HG02571 (cell line): ENCODE measurements around the gene TIMP2.
"Not testable (repeated sequence)": the region's sequence is repeated elsewhere in the genome, so short reads cannot be mapped to it uniquely, and the experiment has no call there.

Experiments used
- ATAC-seq: cut with Tn5 transposase; IDR thresholded peaks from one replicate; pipeline ENCODE4 v1.9.1; 2021; ENCODE audit warnings: mild to moderate bottlenecking, moderate library complexity; ENCODE audit not compliant: unreplicated experiment

TIMP2 gene

DNA sequence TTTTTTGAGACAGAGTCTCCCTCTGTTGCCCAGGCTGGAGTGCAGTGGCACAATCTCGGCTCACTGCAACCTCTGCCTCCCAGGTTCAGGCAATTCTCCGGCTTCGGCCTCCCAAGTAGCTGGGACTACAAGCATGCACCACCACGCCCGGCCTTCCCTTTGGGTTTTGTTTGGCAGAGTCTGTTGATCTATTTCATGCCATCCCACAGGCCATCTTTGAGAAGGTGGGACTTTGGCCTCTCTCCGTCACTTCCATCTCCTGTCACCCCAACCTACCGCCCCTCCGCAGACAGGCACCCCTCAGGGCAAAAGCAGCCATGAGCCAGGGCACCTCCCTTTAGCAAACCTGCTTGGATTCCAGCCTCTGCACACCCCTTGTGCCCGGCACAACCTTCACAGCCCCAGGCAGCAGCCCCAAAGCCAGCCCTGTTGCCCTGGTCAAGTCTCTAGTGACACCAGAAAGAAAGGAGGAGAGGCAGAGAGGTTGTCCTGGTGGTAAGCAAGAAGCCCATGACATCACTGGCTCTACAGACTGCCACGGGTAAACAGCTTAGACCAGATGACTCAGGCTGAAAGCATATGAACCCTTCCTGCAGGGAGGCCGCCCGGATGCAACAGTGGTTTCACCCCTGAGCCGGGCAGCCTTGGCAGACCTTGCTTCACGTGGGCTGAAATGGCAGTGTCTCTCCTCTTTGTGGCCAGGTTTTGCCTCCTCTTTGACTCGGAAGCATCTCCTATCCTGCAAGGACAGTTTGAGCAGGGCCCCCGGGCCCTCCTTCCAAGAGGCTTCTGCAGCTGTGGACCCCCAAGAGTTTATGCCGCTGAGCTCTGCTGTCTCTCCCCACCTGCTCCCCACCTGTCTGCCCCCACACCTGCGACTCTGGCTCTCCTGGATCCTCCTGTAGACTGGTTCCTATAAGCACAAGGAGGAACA is 8.1 kb upstream of the TIMP2 start:
- ATAC-seq, result no peak

DNA sequence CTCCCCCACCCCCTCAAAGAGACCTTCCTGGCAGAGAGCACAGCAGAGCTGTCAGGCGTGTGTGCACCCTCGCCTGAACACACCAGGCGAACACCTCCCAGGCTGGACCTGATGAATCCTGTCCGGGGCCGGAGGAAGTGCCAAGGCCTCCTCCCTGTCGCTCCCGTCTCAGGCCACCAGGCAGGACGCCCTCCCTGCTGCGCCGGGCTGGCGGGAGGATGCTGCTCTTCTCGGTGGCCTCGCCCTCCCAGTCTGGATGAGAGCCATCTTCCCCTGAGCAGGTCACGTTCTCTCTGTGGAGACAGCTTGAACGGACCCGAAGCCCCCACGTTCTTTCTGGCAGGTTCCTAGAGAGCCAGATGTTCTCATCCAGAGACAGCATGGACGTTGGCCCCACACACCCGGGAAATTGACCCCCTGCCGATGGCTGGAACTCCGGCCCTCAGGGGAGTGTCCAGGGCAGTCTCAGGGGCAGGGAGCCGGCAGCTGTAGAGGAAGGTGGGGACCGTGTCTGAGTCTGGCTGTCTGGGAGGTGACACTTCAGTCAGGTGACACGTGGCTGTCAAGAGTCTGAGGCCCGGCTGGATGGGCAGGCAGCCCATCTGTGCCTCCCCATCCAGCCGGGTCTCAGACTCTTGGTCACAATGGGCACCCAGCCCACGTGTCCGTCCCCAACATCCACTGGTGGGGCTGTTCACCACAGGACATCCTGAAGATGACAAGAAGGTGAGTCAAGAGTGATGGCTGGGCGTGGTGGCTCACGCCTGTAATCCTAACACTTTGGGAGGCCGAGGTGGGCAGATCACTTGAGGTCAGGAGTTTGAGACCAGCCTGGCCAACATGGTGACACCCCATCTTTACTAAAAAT is 5.0 kb upstream of the TIMP2 start:
- no peak for ATAC-seq

DNA sequence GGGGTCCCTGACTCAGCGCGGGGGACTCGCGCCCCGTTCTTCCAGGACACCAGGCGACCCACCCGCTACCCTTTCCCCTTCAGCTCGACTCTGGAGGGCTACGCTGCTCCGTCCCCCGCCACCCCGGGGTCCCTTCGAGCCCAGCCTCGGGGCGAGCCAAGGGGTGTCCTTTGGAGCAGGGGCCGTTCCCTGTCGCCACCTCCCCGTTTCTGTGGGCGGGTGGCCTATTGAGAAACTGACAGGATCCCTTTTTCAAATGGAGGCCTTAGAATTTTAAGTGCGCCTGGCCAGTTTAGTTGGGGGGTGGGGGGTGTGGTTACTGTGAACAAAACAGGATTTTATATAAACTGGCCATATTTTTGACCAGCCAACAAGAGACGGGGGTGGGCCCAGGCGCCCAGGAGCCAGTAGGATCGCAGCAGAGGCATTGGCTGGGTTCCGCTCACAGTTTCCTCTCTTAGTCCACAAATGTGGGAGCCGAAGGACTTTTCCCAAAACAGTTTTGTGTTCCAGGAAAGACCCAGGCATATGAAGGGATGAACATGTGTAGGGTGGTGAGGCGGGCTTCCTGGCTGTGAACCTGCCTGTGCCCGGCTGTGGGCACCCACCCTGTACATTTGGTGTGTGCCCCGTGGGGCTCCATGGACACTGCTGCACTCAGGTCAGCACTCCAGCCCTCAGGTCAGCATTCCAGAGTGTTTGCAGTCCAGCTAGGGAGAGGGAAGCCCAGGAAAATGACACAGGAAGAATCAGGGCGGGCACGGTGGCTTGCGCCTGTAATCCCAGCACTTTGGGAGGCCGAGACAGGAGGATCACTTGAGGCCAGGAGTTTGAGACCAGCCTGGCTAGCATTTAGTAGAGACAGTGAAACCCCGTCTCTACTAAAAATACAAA is 722 bp upstream of the TIMP2 start:
- no peak for ATAC-seq

- ATAC-seq, result no peak
Observed at GRCh38 chr17:78924481-78925151, 571 bp downstream of the TIMP2 start.

- ATAC-seq, result no peak
Observed at GRCh38 chr17:78923660-78924453, 1.3 kb downstream of the TIMP2 start.

GRCh38 chr17:78922816-78923498 is 2.2 kb downstream of the TIMP2 start:
- ATAC-seq, result no peak

GRCh38 chr17:78921437-78921971 is 3.7 kb downstream of the TIMP2 start:
- ATAC-seq, result no peak

DNA sequence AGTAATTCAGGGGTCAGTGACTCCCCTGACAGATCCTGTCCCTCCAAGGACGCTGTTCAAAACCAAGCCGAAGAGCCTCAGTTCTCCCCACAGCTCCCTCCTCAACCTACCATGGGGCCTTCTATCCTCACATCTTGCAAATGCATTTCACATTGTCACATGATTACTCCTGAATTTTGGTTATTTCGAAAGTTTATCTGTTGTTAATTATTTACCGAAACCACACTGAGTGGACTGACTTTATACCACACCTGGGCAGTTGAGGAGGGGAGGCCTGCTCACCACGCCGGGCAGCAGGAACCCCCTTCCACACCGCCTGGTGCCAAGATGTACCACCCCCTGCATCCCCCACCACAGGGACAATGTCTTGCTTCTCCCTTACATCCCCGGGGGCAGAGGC is 4.7 kb downstream of the TIMP2 start:
- no peak for ATAC-seq

DNA sequence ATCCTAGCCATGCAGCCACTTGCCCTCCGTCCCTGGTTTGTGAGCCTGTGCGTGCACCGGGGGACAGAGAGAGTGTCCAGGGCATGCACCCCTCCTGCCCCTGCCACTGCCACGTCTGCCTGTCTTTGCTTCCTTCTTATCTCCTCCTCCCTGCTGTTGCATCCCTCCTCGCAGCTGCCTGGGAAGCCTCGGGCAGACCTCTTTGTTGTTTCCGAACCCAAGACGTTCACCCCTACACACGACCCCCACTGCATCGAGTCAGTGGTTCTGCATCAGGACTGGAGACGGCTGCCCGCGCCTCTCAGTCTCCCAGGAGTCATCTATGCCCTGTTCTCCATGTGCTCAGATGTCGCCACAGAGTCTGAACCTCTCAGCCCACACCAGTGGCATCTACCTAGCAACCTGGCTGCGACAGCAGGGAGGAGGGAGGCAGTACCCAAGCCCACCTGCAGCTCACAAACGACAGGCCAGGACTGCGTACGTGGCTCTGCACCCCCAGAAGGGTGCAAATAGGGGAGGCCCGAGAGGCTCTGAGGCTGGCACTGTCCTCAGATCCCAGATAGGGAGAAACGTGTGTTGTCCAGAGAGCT is 5.2 kb downstream of the TIMP2 start:
- ATAC-seq, result no peak

DNA sequence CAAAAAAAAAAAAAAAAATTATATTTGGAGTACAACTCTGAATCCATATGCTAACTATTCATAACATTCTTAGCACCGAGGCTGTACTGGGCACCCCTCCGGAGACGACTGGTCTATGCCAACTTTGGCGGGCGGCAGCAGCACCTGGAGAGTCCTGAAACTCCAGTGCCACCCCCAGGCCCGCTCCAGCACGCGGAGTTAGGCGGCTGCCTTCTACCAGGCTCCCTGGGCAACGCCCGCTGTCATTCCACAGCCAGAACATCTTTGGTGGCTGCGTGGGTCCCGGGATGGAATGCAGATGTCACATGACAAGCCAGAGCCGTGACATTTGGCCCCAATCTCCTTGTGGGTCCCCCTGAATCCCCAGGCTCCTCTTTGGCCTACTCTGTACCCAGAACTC is 6.2 kb downstream of the TIMP2 start:
- no peak for ATAC-seq

DNA sequence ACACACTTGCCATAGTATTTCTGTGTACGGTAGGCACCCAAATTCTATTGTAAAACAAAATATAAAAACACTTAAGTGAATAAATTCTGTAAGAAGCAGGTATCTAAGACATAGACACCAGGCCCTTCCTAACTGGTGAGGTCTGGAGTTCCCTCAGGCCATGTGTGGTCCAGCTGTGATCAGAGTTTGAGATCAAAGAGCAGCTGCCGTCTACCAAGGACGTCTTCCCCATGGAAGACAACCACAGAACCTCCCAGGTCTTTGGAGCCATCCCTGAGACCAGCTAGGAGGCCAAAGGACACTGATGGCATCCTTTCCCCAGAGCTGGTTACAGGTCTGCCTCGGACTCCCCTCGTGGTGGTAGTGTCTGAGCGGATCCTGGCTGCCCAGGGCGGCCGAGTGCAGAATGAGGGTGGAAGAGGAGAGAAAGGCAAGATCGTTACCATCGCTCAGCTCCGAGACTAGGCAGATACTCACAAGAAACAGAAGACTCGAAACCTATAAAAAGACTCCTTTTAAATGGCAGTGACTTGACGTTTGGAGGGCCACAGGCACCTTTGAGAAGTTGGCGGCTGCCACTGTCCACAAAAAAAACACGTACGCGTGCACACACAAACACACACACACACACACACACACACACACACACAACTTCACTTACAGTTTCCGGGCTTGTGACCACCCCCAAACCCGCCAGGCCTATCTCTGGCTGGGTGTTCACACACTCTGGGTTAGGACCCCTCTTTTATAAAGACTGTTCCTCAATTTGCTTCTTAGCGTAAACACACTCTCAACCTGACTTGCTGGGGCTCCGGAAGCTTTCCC is 7.5 kb downstream of the TIMP2 start:
- no peak for ATAC-seq

- ATAC-seq, result no peak
Observed at GRCh38 chr17:78915872-78916632, 9.1 kb downstream of the TIMP2 start.

GRCh38 chr17:78913115-78913514 is 12.1 kb downstream of the TIMP2 start:
- no peak for ATAC-seq

DNA sequence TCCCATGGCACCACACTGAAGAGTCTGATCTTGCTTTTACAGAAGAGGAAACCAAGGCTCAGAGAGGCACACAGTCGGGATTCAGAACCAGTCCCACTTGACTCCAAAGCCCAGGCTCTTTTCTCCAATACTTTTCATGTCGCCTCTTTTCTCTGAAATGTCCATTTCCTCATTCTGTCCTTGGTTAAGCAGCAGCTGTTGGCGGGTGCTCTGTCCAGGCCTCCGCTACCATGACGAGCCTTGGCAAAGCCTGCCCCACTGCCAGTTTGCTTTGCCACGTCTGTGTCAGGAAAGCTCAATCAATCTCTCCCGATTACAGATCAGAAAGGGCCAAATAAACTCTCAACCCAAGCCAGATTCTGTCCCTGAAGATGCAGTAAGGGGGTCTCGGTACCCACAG is 13.1 kb downstream of the TIMP2 start:
- no peak for ATAC-seq

GRCh38 chr17:78911543-78911942 is 13.6 kb downstream of the TIMP2 start:
- not testable (repeated sequence) for ATAC-seq

DNA sequence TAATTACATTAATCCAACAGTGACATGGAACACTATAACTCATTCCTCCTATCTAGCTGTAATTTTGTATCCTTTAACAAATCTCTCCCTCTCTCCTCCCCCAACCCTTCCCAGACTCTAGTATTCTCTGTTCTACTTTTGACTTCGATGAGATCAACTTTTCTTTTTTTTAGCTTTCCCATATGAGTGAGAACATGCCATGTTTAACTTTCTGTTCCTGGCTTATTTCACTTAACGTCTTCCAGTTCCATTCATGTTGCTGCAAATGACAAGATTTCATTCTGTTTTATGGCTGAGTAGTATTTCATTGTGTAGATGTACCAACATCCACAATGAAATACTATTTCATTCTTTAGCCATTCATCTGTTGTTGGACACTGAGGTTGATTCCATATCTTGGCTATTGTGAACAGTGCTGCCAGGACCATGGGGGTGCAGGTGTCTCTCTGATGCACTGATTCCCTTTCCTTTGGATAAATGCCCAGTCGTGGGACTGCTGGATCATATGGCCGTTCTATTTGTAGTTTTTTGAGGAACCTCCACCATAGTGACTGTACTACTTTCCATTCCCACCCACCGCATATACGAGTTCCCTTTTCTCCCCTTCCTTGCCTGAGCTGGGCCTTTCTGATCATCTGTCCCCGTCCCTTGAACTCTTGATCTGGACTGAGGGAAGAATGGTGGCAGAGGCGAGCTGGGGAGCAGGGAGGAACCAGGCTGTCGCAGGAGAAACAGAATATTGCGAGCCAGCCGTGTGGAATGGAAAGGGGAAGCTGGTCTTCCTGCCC is 14.5 kb downstream of the TIMP2 start:
- no peak for ATAC-seq
